ENCODE results near the gene OPTC.

DNA sequence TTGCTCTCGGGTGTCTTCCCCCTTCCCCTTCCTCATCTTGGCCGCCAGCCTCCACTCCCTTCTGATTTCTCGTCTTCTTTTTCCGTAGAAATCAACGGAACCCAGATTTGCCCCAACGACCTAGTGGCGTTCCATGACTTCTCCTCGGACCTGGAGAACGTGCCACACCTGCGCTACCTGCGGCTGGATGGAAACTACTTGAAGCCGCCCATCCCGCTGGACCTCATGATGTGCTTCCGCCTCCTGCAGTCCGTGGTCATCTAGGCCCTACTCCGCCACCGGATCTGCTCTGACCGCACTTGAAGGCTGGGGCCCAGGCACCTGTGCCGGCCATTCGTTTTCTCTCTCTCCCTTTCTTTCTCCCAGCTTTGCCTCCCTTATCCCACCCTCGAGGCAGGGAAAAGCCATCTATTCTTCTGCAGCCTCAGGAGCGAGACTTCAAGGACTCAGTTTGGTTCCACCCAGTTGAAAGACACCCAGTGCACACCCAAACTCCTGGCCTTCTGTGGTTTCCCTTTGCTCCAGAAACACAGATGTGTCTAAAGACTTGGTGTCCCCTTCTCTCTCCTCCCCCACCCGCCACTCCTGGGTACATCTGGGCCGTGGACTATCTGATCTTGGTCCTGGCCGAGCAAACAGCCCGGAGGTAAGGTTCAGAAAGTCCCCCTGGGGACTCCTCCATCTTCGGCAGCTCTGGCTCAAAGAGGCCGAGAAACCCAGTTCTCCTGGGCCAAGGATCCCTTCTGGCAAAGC, 7.2 kb upstream of the OPTC start:
- TF ChIP-seq GATA2 (IDR thresholded peaks at IDR 0.05; ENCODE audit: low read depth, low read length) (no peak), GATA3 (IDR thresholded peaks at IDR 0.05; ENCODE audit: low read depth, low read length) (no peak)
